DOHH2 (cell line): ENCODE results near the gene ALDH1B1.
"Not testable (repeated sequence)": the region's sequence is repeated elsewhere in the genome, so short reads cannot be mapped to it uniquely, and the experiment has no call there.

Source experiments
- H3F3A ChIP-seq: fragments of 200-600 bp; sonication (generic), shearing (Covaris generic); 2 replicates; pipeline ENCODE4 v1.6.0; 2016; ENCODE audit warnings: antibody characterized with exemption, mild to moderate bottlenecking; ENCODE audit not compliant: control insufficient read depth, insufficient read depth
- H3K27ac ChIP-seq: fragments of 200-600 bp; sonication (generic); 2 replicates; pipeline ENCODE4 v1.5.1; 2014; ENCODE audit warnings: low read depth, mild to moderate bottlenecking, low read length, moderate library complexity
- H3K27me3 ChIP-seq: fragments of 200-600 bp; sonication (generic); 2 replicates; pipeline ENCODE4 v1.6.1; 2014; ENCODE audit warnings: mild to moderate bottlenecking, low read length, mixed read lengths; ENCODE audit not compliant: control insufficient read depth
- H3K36me3 ChIP-seq: fragments of 200-600 bp; sonication (generic); 2 replicates; pipeline ENCODE4 v1.6.1; 2014; ENCODE audit warnings: mild to moderate bottlenecking, low read length, moderate library complexity, mixed read lengths; ENCODE audit not compliant: control insufficient read depth
- H3K4me1 ChIP-seq: fragments of 200-600 bp; sonication (generic); 2 replicates; pipeline ENCODE4 v1.6.1; 2014; ENCODE audit warnings: mild to moderate bottlenecking, low read length, mixed read lengths; ENCODE audit not compliant: control insufficient read depth
- H3K4me2 ChIP-seq: fragments of 200-600 bp; sonication (generic); 2 replicates; pipeline ENCODE4 v1.6.0; 2014; ENCODE audit warnings: mild to moderate bottlenecking, low read length, moderate library complexity
- H3K4me3 ChIP-seq: fragments of 200-600 bp; sonication (generic); 2 replicates; pipeline ENCODE4 v1.5.1; 2014; ENCODE audit warnings: mild to moderate bottlenecking, low read length, mixed read lengths
- H3K79me2 ChIP-seq: fragments of 200-600 bp; sonication (generic); 2 replicates; pipeline ENCODE4 v1.6.1; 2014; ENCODE audit warnings: mild to moderate bottlenecking, low read length, mixed read lengths; ENCODE audit not compliant: control insufficient read depth
- H3K9me2 ChIP-seq: fragments of 200-600 bp; sonication (generic); replicated peaks from 2 replicates; pipeline ENCODE4 v1.6.1; 2014; ENCODE audit warnings: mild to moderate bottlenecking, low read length, mixed read lengths; ENCODE audit not compliant: control insufficient read depth
- H3K9me3 ChIP-seq: fragments of 200-600 bp; sonication (generic); 2 replicates; pipeline ENCODE4 v1.6.1; 2014; ENCODE audit warnings: antibody characterized with exemption, low read length, mixed read lengths; ENCODE audit not compliant: control insufficient read depth, insufficient read depth
- H4K20me1 ChIP-seq: fragments of 200-600 bp; sonication (generic); 2 replicates; pipeline ENCODE4 v1.6.0; 2014; ENCODE audit warnings: low read depth, mild to moderate bottlenecking, antibody characterized with exemption, low read length, moderate library complexity; ENCODE audit not compliant: control insufficient read depth, insufficient read depth
- EZH2phosphoT487 ChIP-seq: fragments of 200-600 bp; sonication (generic); IDR thresholded peaks from 2 replicates; pipeline ENCODE4 v1.6.1; 2017; ENCODE audit warnings: borderline replicate concordance, mild to moderate bottlenecking, antibody characterized with exemption, low read length, moderate library complexity, mixed read lengths
- TF ChIP-seq, protein P1 (sequence below): fragments of 200-600 bp; sonication (generic); IDR thresholded peaks from one replicate; pipeline ENCODE4 v1.5.1; 2014; ENCODE audit warnings: antibody characterized with exemption, mild to moderate bottlenecking, low read depth, low read length; ENCODE audit not compliant: poor library complexity, severe bottlenecking

Gene ALDH1B1

DNA sequence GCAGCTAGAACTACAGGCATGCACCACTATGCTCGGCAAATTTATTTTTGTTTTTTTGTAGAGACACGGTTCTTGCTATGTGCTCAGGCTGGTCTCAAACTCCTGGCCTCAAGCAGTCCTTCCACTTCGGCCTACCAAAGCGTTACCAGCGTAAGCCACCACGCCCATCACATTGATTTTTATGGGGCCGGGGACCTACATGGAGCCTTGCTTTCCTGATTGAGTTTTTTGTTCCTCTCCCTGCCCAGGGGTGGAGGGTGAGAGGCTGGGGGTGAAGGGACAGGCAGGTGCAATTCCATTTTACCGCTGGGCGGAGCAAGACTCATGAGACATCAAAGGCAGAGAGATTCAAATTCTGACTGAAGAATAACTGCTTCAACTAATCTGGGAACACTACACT lies 1.9 kb downstream of the ALDH1B1 start:
- Histone ChIP-seq H3K4me3 (no peak overlapping the region), H3K9me2 (no peaks in the 10 kb centered on the region), H3K27ac (no peak overlapping the region), H3K4me2 (no peak overlapping the region), H4K20me1 (no peaks in the 10 kb centered on the region), H3K36me3 (peaks cover 9% of the 10 kb centered on the region), H3K4me1 (peaks cover 12% of the 10 kb centered on the region), H3K27me3 (peaks cover 19% of the 10 kb centered on the region), H3F3A (no peaks in the 10 kb centered on the region), H3K9me3 (no peaks in the 10 kb centered on the region), H3K79me2 (peaks cover 7% of the 10 kb centered on the region)
- no peak for TF ChIP-seq EZH2phosphoT487
- TF ChIP-seq, protein P1, sequence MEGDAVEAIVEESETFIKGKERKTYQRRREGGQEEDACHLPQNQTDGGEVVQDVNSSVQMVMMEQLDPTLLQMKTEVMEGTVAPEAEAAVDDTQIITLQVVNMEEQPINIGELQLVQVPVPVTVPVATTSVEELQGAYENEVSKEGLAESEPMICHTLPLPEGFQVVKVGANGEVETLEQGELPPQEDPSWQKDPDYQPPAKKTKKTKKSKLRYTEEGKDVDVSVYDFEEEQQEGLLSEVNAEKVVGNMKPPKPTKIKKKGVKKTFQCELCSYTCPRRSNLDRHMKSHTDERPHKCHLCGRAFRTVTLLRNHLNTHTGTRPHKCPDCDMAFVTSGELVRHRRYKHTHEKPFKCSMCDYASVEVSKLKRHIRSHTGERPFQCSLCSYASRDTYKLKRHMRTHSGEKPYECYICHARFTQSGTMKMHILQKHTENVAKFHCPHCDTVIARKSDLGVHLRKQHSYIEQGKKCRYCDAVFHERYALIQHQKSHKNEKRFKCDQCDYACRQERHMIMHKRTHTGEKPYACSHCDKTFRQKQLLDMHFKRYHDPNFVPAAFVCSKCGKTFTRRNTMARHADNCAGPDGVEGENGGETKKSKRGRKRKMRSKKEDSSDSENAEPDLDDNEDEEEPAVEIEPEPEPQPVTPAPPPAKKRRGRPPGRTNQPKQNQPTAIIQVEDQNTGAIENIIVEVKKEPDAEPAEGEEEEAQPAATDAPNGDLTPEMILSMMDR, result no peak

DNA sequence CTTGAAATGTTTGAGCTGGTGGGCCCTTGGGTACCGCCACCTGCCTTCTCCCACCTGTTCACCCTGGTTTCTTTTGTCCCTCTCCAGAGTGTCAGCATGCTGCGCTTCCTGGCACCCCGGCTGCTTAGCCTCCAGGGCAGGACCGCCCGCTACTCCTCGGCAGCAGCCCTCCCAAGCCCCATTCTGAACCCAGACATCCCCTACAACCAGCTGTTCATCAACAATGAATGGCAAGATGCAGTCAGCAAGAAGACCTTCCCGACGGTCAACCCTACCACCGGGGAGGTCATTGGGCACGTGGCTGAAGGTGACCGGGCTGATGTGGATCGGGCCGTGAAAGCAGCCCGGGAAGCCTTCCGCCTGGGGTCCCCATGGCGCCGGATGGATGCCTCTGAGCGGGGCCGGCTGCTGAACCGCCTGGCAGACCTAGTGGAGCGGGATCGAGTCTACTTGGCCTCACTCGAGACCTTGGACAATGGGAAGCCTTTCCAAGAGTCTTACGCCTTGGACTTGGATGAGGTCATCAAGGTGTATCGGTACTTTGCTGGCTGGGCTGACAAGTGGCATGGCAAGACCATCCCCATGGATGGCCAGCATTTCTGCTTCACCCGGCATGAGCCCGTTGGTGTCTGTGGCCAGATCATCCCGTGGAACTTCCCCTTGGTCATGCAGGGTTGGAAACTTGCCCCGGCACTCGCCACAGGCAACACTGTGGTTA lies 3.3 kb downstream of the ALDH1B1 start:
- Histone ChIP-seq H3K4me2 (no peak overlapping the region), H3K36me3 (peaks cover 9% of the 10 kb centered on the region), H3K4me1 (peaks cover 12% of the 10 kb centered on the region), H3K9me3 (no peaks in the 10 kb centered on the region), H3K9me2 (no peaks in the 10 kb centered on the region), H3F3A (no peaks in the 10 kb centered on the region), H3K79me2 (peaks cover 7% of the 10 kb centered on the region), H4K20me1 (no peaks in the 10 kb centered on the region), H3K27ac (no peak overlapping the region), H3K27me3 (peaks cover 13% of the 10 kb centered on the region), H3K4me3 (no peak overlapping the region)
- no peak for TF ChIP-seq EZH2phosphoT487
- TF ChIP-seq, protein P1, result no peak

DNA sequence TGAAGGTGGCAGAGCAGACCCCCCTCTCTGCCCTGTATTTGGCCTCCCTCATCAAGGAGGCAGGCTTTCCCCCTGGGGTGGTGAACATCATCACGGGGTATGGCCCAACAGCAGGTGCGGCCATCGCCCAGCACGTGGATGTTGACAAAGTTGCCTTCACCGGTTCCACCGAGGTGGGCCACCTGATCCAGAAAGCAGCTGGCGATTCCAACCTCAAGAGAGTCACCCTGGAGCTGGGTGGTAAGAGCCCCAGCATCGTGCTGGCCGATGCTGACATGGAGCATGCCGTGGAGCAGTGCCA lies 3.8 kb downstream of the ALDH1B1 start:
- H3K9me3 ChIP-seq, result no peaks in the 10 kb centered on the region
- no peaks in the 10 kb centered on the region for H3K9me2 ChIP-seq
- H3K4me1 ChIP-seq, result peaks cover 12% of the 10 kb centered on the region
- peaks cover 9% of the 10 kb centered on the region for H3K36me3 ChIP-seq
- peaks cover 9% of the 10 kb centered on the region for H3K27me3 ChIP-seq
- H3K4me2 ChIP-seq, result no peak overlapping the region
- no peaks in the 10 kb centered on the region for H3F3A ChIP-seq
- H3K27ac ChIP-seq, result no peak overlapping the region
- no peak overlapping the region for H3K4me3 ChIP-seq
- TF ChIP-seq, protein P1, result no peak
- no peak for TF ChIP-seq EZH2phosphoT487
- peaks cover 7% of the 10 kb centered on the region for H3K79me2 ChIP-seq
- H4K20me1 ChIP-seq, result no peaks in the 10 kb centered on the region

DNA sequence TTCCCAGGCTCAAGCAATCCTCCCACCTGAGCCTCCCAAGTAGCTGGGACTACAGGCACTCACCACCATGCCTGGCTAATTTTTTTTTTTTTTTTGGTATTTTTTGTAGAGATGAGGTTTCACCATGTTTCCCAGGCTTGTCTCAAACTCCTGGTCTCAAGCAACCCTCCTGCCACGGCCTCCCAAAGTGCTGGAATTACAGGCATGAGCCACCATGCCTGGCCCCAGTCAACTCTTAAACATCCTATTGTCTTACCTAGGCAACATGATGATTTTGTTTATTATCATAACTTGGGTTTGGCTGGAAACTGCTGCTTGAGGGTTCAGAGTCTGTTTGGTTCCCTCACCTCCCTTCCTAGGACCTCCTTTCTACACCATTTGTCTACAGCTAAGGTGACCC lies 6.7 kb downstream of the ALDH1B1 start:
- H3K4me1 ChIP-seq, H4K20me1 ChIP-seq, H3K9me2 ChIP-seq, H3F3A ChIP-seq, H3K9me3 ChIP-seq, H3K27ac ChIP-seq, H3K36me3 ChIP-seq, H3K4me3 ChIP-seq, H3K79me2 ChIP-seq, H3K4me2 ChIP-seq, H3K27me3 ChIP-seq: not testable (repeated sequence)
